Esophagus muscularis mucosa (tissue), 3 donors: ENCODE results near the gene COBL.

Experiments used
- POLR2A ChIP-seq: fragments of 450-650 bp; IDR thresholded peaks from one replicate; pipeline ENCODE4 v1.6.1; 2017; ENCODE audit warnings: antibody characterized with exemption, moderate library complexity, mild to moderate bottlenecking, low read depth
- TF ChIP-seq, protein P1 (sequence below), 3 experiments: fragments of 200-600 bp in 2 of 3; fragments of 450-650 bp in 1 of 3; sonication (generic) in 2 of 3; IDR thresholded peaks; one replicate each; pipeline ENCODE4 v1.5.1; 2017 to 2019; ENCODE audit warnings: antibody characterized with exemption in 3 of 3, mild to moderate bottlenecking in 2 of 3, moderate library complexity in 1 of 3

DNA sequence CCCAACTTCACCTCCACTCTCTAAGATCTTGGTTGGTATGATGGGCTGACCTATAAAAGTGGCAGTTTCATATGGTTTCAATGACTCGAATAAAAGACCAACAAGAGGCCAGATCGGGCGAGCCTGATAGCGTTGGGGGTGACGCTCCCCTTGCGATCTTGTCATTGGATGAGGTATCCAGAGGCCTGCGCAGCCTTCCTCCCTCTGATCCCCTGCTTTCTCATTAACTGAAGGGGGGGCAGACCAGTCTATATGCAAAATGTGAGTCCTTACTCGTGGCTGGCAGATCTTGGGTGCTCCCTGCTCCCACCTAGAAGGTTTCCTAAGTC is 937 bp upstream of the COBL start:
- TF ChIP-seq, protein P1, sequence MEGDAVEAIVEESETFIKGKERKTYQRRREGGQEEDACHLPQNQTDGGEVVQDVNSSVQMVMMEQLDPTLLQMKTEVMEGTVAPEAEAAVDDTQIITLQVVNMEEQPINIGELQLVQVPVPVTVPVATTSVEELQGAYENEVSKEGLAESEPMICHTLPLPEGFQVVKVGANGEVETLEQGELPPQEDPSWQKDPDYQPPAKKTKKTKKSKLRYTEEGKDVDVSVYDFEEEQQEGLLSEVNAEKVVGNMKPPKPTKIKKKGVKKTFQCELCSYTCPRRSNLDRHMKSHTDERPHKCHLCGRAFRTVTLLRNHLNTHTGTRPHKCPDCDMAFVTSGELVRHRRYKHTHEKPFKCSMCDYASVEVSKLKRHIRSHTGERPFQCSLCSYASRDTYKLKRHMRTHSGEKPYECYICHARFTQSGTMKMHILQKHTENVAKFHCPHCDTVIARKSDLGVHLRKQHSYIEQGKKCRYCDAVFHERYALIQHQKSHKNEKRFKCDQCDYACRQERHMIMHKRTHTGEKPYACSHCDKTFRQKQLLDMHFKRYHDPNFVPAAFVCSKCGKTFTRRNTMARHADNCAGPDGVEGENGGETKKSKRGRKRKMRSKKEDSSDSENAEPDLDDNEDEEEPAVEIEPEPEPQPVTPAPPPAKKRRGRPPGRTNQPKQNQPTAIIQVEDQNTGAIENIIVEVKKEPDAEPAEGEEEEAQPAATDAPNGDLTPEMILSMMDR (IDR thresholded peaks at IDR 0.05), result no peak
- no peak for TF ChIP-seq POLR2A
